GM10266 (cell line): Measurements from ENCODE around the gene CLTC.

Experiments
- DNase-seq: peaks from one replicate; pipeline ENCODE4 v3.0.0; 2012; ENCODE audit errors: extremely low spot score
- CTCF ChIP-seq: IDR thresholded peaks from 2 replicates; pipeline ENCODE4 v1.5.1; 2012; ENCODE audit warnings: mild to moderate bottlenecking, low read depth; ENCODE audit not compliant: control insufficient read depth, insufficient read depth; ENCODE audit errors: missing control alignments

The CLTC gene

GRCh38 chr17:59727817-59728533 is 108.3 kb downstream of the CLTC start:
- DNase-seq: no peak
- no peak for TF ChIP-seq CTCF

DNA sequence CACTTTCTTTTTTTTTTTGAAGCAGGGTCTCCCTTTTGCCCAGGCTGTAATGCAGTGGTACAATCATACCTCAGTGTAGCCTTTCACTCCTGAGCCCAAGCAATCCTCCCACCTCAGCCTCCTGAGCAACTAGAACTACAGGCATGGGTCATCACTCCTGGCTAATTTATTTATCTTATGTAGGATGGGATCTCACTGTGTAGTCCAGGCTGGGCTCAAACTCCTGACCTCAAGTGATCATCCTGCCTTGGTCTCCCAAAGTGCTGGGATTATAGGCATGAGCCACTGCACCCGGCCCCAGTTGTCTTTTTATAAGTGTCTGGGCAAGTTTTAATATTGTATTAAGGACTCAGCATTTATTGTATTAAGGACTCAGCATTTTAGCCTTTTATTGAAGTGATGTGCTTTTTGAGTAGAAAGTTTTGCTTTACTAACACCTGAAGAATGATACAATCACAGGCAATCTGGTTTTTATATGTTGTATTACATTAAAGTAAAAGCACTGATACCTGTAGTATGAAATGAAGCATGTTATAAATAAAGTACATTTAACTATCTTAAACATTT is 110.7 kb downstream of the CLTC start:
- no peak for TF ChIP-seq CTCF
- no peak for DNase-seq

DNA sequence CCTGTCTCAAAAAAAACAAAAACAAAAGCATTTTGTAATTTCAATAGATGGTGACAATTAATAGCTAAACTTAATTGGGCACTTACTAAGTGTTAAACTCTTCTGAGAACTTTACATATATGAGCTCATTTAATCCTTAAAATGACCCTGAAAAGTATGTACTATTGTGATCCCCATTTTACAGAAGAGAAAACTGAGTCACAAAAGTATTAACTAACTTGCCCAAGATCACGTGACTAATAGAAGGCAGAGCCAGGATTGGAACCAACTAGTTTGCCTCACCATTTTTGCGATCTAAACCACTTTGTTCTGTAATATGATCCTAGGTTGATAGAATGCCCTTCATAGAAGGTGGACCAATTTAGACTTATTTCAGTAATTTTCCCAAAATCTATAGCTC is 114.0 kb downstream of the CLTC start:
- TF ChIP-seq CTCF: no peak
- DNase-seq: no peak

DNA sequence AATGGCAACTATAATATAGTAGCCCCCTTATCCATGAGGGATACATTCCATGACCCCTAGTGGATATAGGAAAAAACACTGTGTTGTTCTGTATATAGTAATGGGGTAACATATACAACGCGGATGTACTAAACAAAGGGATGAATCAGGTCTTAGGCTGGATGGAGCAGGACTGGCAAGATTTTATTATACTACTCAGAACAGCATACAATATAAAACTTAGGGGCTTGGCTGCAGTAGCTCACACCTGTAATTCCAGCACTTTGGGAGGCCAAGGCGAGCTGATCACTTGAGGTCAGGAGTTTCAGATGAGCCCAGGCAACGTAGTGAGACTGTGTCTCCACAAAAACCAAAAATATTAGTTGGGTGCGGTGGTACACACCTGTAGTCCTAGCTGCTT is 114.5 kb downstream of the CLTC start:
- DNase-seq: no peak
- no peak for TF ChIP-seq CTCF

- DNase-seq: no peak
- TF ChIP-seq CTCF: no peak
Measured at GRCh38 chr17:59737324-59737723, 117.6 kb downstream of the CLTC start.

GRCh38 chr17:59743842-59744241 is 124.1 kb downstream of the CLTC start:
- TF ChIP-seq CTCF: no peak
- no peak for DNase-seq

GRCh38 chr17:59745040-59745439 is 125.3 kb downstream of the CLTC start:
- TF ChIP-seq CTCF: no peak
- DNase-seq: no peak
